B cell (primary cell): ENCODE results near the gene SPATA17. TPM values are rescaled to one million over a fixed set of nuclear protein-coding genes. Genes with fewer than 3 reads are reported as not detected.

Experiments
- ATAC-seq: fragments of 200-7000 bp; cut with Tn5 transposase; one replicate; pipeline ENCODE4 v1.10.0; 2021; ENCODE audit warnings: low read depth, mild to moderate bottlenecking, moderate number of reproducible peaks, moderate library complexity
- CTCF ChIA-PET: fragments of 350-600 bp; sonication (Branson Sonifier 250); formaldehyde crosslinking; loops from one replicate; lab custom pipeline; 2021; ENCODE audit warnings: antibody characterized with exemption, inconsistent platforms; lab: Charles Lee
- POLR2A ChIA-PET: fragments of 350-600 bp; sonication (Branson Sonifier 250); formaldehyde crosslinking; loops from one replicate; lab custom pipeline; 2021; ENCODE audit warnings: antibody characterized with exemption; lab: Charles Lee
- DNase-seq: peaks from one replicate; pipeline ENCODE4 v3.0.0; 2013
- H2AFZ ChIP-seq: 2 replicates; pipeline ENCODE4 v1.6.1; 2012; ENCODE audit warnings: mild to moderate bottlenecking, low read depth, low read length; ENCODE audit not compliant: insufficient read depth, poor library complexity, severe bottlenecking
- H3K27ac ChIP-seq, 2 donors: 1 replicate in 1 of 2; 2 replicates in 1 of 2; pipeline ENCODE4 v1.5.1; 2012 to 2013; ENCODE audit warnings: low read length in 2 of 2, mild to moderate bottlenecking in 2 of 2, moderate library complexity in 1 of 2
- H3K27me3 ChIP-seq, 4 experiments: fragments of 200-600 bp in 1 of 4; sonication (generic) in 1 of 4; replicated peaks in 1 of 4; 1 replicate in 2 of 4; 2 replicates in 2 of 4; pipeline versions ENCODE4 v1.6.1 to v1.7.0; 2013 to 2016; ENCODE audit warnings: low read length in 3 of 4, mild to moderate bottlenecking in 2 of 4, mixed read lengths in 1 of 4, moderate library complexity in 1 of 4; ENCODE audit not compliant: insufficient read depth in 4 of 4, control insufficient read depth in 3 of 4; ENCODE audit errors: control extremely low read depth in 1 of 4
- H3K36me3 ChIP-seq, 2 experiments: replicated peaks in 1 of 2; 1 replicate in 1 of 2; 2 replicates in 1 of 2; pipeline versions ENCODE4 v1.6.1 to v1.7.1; 2013; ENCODE audit warnings: low read length in 1 of 2; ENCODE audit not compliant: insufficient read depth in 2 of 2, control insufficient read depth in 1 of 2; ENCODE audit errors: control extremely low read depth in 1 of 2, extremely low read depth in 1 of 2
- H3K4me1 ChIP-seq, 2 donors: fragments of 200-600 bp in 1 of 2; sonication (generic) in 1 of 2; 1 replicate in 1 of 2; 2 replicates in 1 of 2; pipeline versions ENCODE4 v1.5.1 to v1.6.1; 2013 to 2017; ENCODE audit warnings: low read length in 2 of 2; ENCODE audit not compliant: control insufficient read depth in 2 of 2, insufficient read depth in 2 of 2
- H3K4me2 ChIP-seq: replicated peaks from 2 replicates; pipeline ENCODE3; 2012; ENCODE audit warnings: mild to moderate bottlenecking, low read depth, low read length; ENCODE audit not compliant: poor library complexity, severe bottlenecking
- H3K4me3 ChIP-seq, 5 experiments: fragments of 200-600 bp in 1 of 5; sonication (generic) in 1 of 5; 1 replicate in 3 of 5; 2 replicates in 2 of 5; pipeline versions ENCODE4 v1.5.1 to v1.7.0; 2011 to 2016; ENCODE audit warnings: low read length in 4 of 5, mild to moderate bottlenecking in 4 of 5, low read depth in 2 of 5, control low read depth in 1 of 5, moderate library complexity in 1 of 5; ENCODE audit not compliant: insufficient read depth in 1 of 5; ENCODE audit errors: control extremely low read depth in 1 of 5, extremely low read depth in 1 of 5
- H3K79me2 ChIP-seq: fragments of 200-600 bp; sonication (generic); one replicate; pipeline ENCODE4 v1.6.0; 2016; ENCODE audit warnings: low read length; ENCODE audit not compliant: control insufficient read depth, insufficient read depth
- H3K9ac ChIP-seq: fragments of 200-600 bp; sonication (generic); 2 replicates; pipeline ENCODE4 v1.6.1; 2017; ENCODE audit warnings: mild to moderate bottlenecking, low read length, moderate library complexity
- H3K9me3 ChIP-seq, 3 donors: one replicate each; pipeline versions ENCODE4 v1.6.1 to v1.7.1; 2013; ENCODE audit warnings: low read length in 2 of 3; ENCODE audit not compliant: control insufficient read depth in 2 of 3, insufficient read depth in 1 of 3; ENCODE audit errors: control extremely low read depth in 1 of 3
- H4K20me1 ChIP-seq: 2 replicates; pipeline ENCODE4 v1.6.0; 2012; ENCODE audit warnings: mild to moderate bottlenecking, low read length; ENCODE audit not compliant: insufficient read depth, control insufficient read depth, poor library complexity, severe bottlenecking
- H3K27ac Mint-ChIP-seq: one replicate; pipeline ENCODE4 v1.8.0; 2021; ENCODE audit warnings: mixed read lengths
- H3K27me3 Mint-ChIP-seq: one replicate; pipeline ENCODE4 v1.8.0; 2021; ENCODE audit warnings: mixed read lengths
- H3K4me1 Mint-ChIP-seq: one replicate; pipeline ENCODE4 v1.8.0; 2021; ENCODE audit warnings: mixed read lengths
- H3K4me3 Mint-ChIP-seq: one replicate; pipeline ENCODE4 v1.8.0; 2021; ENCODE audit warnings: mixed read lengths
- H3K9me3 Mint-ChIP-seq: one replicate; pipeline ENCODE4 v1.8.0; 2022; ENCODE audit warnings: mixed read lengths; ENCODE audit not compliant: insufficient read depth
- CTCF ChIP-seq: fragments of 200-600 bp; IDR thresholded peaks from one replicate; pipeline ENCODE4 v1.8.0; 2022; ENCODE audit warnings: antibody characterized with exemption, mild to moderate bottlenecking
- EZH2 ChIP-seq: IDR thresholded peaks from 2 replicates; pipeline ENCODE4 v1.6.1; 2012; ENCODE audit warnings: borderline replicate concordance, low read depth, mild to moderate bottlenecking, moderate library complexity, low read length; ENCODE audit not compliant: insufficient read depth, poor library complexity, severe bottlenecking
- WGBS: methylation state at CpG from one replicate; pipeline ENCODE4 v1.1.5; 2013; ENCODE audit warnings: missing lambda C conversion rate; ENCODE audit not compliant: insufficient coverage; 5-methylcytosine and 5-hydroxymethylcytosine counted together
- intact Hi-C: fragments of 100-400 bp; cut with micrococcal nuclease; formaldehyde crosslinking; loops from one replicate; pipeline ENCODE4 v1.10.0; 2022
- polyA plus RNA-seq: library from polyadenylated mRNA; depleted of rRNA; stranded (reverse); fragments of >200 nt; gene quantifications from 2 replicates; pipeline ENCODE4 v1.2.3, GENCODE V29; 2012
- total RNA-seq, 2 donors: library from RNA; stranded (reverse); fragments of 120-200 nt in 1 of 2; gene quantifications; 1 replicate in 1 of 2; 2 replicates in 1 of 2; pipeline versions ENCODE4 v1.2.3 to v1.2.4, GENCODE V29; 2013 to 2022

SPATA17 gene
- total and polyA plus RNA-seq, 2 donors (not counting 1 experiment from before 2014, with no cell fraction given): not detected

- ChIA-PET POLR2A (no interaction called here), CTCF (no interaction called here)
- no peak overlapping the region for H3K27ac ChIP-seq
- intact Hi-C loops: no loop called here
- Mint-ChIP-seq H3K27me3 (no peaks in the 10 kb centered on the region), H3K4me3 (no peak overlapping the region), H3K4me1 (no peaks in the 10 kb centered on the region), H3K27ac (no peak overlapping the region), H3K9me3 (no peaks in the 10 kb centered on the region)
- ATAC-seq: no peak
- H3K4me2 ChIP-seq: no peak overlapping the region
- no peak for TF ChIP-seq CTCF
- no peak for TF ChIP-seq EZH2
- H3K9ac ChIP-seq: no peak overlapping the region
- DNase-seq: no peak
- no peaks in the 10 kb centered on the region for H3K9me3 ChIP-seq
- H2AFZ ChIP-seq: no peak overlapping the region
- H3K27me3 ChIP-seq: no peaks in the 10 kb centered on the region
- H3K4me1 ChIP-seq: no peaks in the 10 kb centered on the region
- H3K36me3 ChIP-seq: peaks cover 1 to 9% of the 10 kb centered on the region in 2 experiments
- no peak overlapping the region for H3K4me3 ChIP-seq
- no peaks in the 10 kb centered on the region for H3K79me2 ChIP-seq
- no peaks in the 10 kb centered on the region for H4K20me1 ChIP-seq
Measured at GRCh38 chr1:217602380-217602779, 28.8 kb upstream of the SPATA17 start.

GRCh38 chr1:217605390-217605789 lies 25.8 kb upstream of the SPATA17 start:
- no peak overlapping the region for H3K27ac ChIP-seq
- peaks cover 10 to 25% of the 10 kb centered on the region in 2 experiments for H3K36me3 ChIP-seq
- H3K9ac ChIP-seq: no peak overlapping the region
- no peak overlapping the region for H2AFZ ChIP-seq
- intact Hi-C loops: no loop called here
- no peak overlapping the region for H3K4me2 ChIP-seq
- H3K4me3 Mint-ChIP-seq: no peak overlapping the region
- ChIA-PET CTCF (no interaction called here), POLR2A (no interaction called here)
- H3K79me2 ChIP-seq: no peaks in the 10 kb centered on the region
- H4K20me1 ChIP-seq: no peaks in the 10 kb centered on the region
- no peaks in the 10 kb centered on the region for H3K4me1 ChIP-seq
- no CpG with 5 or more reads among the region's 1 CpG for WGBS
- no peaks in the 10 kb centered on the region for H3K27me3 Mint-ChIP-seq
- no peak for DNase-seq
- no peak overlapping the region for H3K4me3 ChIP-seq
- ATAC-seq: no peak
- no peaks in the 10 kb centered on the region for H3K9me3 ChIP-seq
- no peaks in the 10 kb centered on the region for H3K9me3 Mint-ChIP-seq
- no peak overlapping the region for H3K27ac Mint-ChIP-seq
- no peaks in the 10 kb centered on the region for H3K27me3 ChIP-seq
- TF ChIP-seq CTCF: no peak
- TF ChIP-seq EZH2: no peak
- H3K4me1 Mint-ChIP-seq: no peaks in the 10 kb centered on the region
